GM12878 (cell line): Measurements from ENCODE around the gene HADH. TPM values are rescaled to one million over a fixed set of nuclear protein-coding genes. Genes with fewer than 3 reads are reported as not detected.

Experiments
- ATAC-seq: fragments of 200-7000 bp; cut with Tn5 transposase; 3 replicates; pipeline ENCODE4 v1.9.1; 2020; ENCODE audit warnings: mild to moderate bottlenecking, moderate library complexity
- BruUV-seq: library from RNA; stranded (reverse); fragments of 400-500 nt; replicated peaks from 2 replicates; lab custom pipeline; 2021; lab: Mats Ljungman, UMichigan
- CTCF ChIA-PET: fragments of 300-600 bp; sonication (Branson Sonifier 250); formaldehyde crosslinking; extraction: SDS; loops from one replicate; lab custom pipeline; 2021; ENCODE audit warnings: inconsistent platforms; lab: Yijun Ruan, JAX
- POLR2A ChIA-PET: fragments of 350-600 bp; formaldehyde crosslinking; extraction: SDS; loops from one replicate; lab custom pipeline; 2021; ENCODE audit warnings: inconsistent platforms; lab: Charles Lee
- RAD21 ChIA-PET: fragments of 300-600 bp; sonication (Branson Sonifier 250); formaldehyde crosslinking; loops from one replicate; lab custom pipeline; 2023; ENCODE audit warnings: antibody characterized with exemption; ENCODE audit not compliant: unreplicated experiment; lab: Charles Lee
- SMC1A ChIA-PET: fragments of 300-600 bp; sonication (Branson Sonifier 250); formaldehyde crosslinking; loops from one replicate; lab custom pipeline; 2023; ENCODE audit not compliant: unreplicated experiment, uncharacterized antibody; lab: Charles Lee
- DNase-seq: peaks from one replicate; pipeline ENCODE4 v3.0.0-alpha.2; 2011; ENCODE audit warnings: low read depth, low spot score
- FAIRE-seq: peaks from 3 replicates; lab custom pipeline; 2011; peaks lifted over from hg19 to GRCh38; lab: Jason Lieb, UNC
- H2AFZ ChIP-seq: 2 replicates; pipeline ENCODE4 v1.6.0; 2011; ENCODE audit warnings: low read depth, low read length, control low read depth; ENCODE audit not compliant: control insufficient read depth
- H3K27ac ChIP-seq: 2 replicates; pipeline ENCODE4 v1.5.1; 2011; ENCODE audit warnings: control low read depth; ENCODE audit not compliant: control insufficient read depth, insufficient read depth
- H3K27me3 ChIP-seq, 2 experiments: replicated peaks in 1 of 2; 2 replicates each; pipeline versions ENCODE4 v1.6.0 to v1.6.1; 2011; ENCODE audit warnings: low read length in 1 of 2; ENCODE audit not compliant: control insufficient read depth in 2 of 2, insufficient read depth in 2 of 2
- H3K36me3 ChIP-seq, 2 experiments: 2 replicates each; pipeline ENCODE4 v1.5.1; 2011; ENCODE audit warnings: low read length in 1 of 2; ENCODE audit not compliant: control insufficient read depth in 2 of 2, insufficient read depth in 2 of 2
- H3K4me1 ChIP-seq: 2 replicates; pipeline ENCODE4 v1.6.1; 2011; ENCODE audit warnings: mild to moderate bottlenecking, low read length, moderate library complexity, mixed read lengths; ENCODE audit not compliant: control insufficient read depth, insufficient read depth
- H3K4me2 ChIP-seq: 2 replicates; pipeline ENCODE4 v1.6.0; 2011; ENCODE audit warnings: control low read depth; ENCODE audit not compliant: control insufficient read depth, insufficient read depth
- H3K4me3 ChIP-seq: fragments of 200-600 bp; sonication (generic); 2 replicates; pipeline ENCODE4 v1.5.1; 2016
- H3K79me2 ChIP-seq: 2 replicates; pipeline ENCODE4 v1.6.0; 2011; ENCODE audit warnings: low read length; ENCODE audit not compliant: control insufficient read depth, insufficient read depth
- H3K9ac ChIP-seq: 2 replicates; pipeline ENCODE4 v1.8.0; 2011; ENCODE audit warnings: low read length, control low read depth, mixed read lengths; ENCODE audit not compliant: control insufficient read depth, insufficient read depth
- H3K9me3 ChIP-seq: replicated peaks from 3 replicates; pipeline ENCODE4 v1.5.1; 2011; ENCODE audit warnings: mild to moderate bottlenecking, low read length; ENCODE audit not compliant: control insufficient read depth, insufficient read depth
- H4K20me1 ChIP-seq: 2 replicates; pipeline ENCODE4 v1.6.0; 2011; ENCODE audit not compliant: control insufficient read depth, insufficient read depth
- CHD2 ChIP-seq: IDR thresholded peaks from 2 replicates; pipeline ENCODE4 v1.6.1; 2011; ENCODE audit warnings: low read depth, low read length, improper control_type of control experiment, borderline replicate concordance
- DPF2 ChIP-seq: fragments of 450-650 bp; IDR thresholded peaks from 2 replicates; pipeline ENCODE4 v1.6.1; 2017; ENCODE audit warnings: mild to moderate bottlenecking
- PBX3 ChIP-seq: IDR thresholded peaks from 2 replicates; pipeline ENCODE4 v1.6.1; 2011; ENCODE audit warnings: mild to moderate bottlenecking, low read depth, low read length, moderate library complexity; ENCODE audit not compliant: insufficient replicate concordance
- POLR2AphosphoS2 ChIP-seq: IDR thresholded peaks from 2 replicates; pipeline ENCODE4 v1.6.1; 2011; ENCODE audit warnings: low read depth, mild to moderate bottlenecking, low read length, improper control_type of control experiment, moderate library complexity
- STAT3 ChIP-seq: IDR thresholded peaks from 2 replicates; pipeline ENCODE4 v1.6.1; 2011; ENCODE audit warnings: low read depth, low read length, improper control_type of control experiment
- WGBS: methylation state at CpG from one replicate; pipeline ENCODE4 v1.1.6; 2016; ENCODE audit warnings: low lambda C conversion rate; ENCODE audit not compliant: insufficient replicate concordance, insufficient coverage; ENCODE audit errors: missing lambda C conversion rate; 5-methylcytosine and 5-hydroxymethylcytosine counted together
- in situ Hi-C: fragments of 300-500 bp; cut with MboI; formaldehyde crosslinking; loops from 9 replicates; pipeline ENCODE4 v1.14.3; 2018; ENCODE audit warnings: mixed read lengths
- intact Hi-C: fragments of 100-400 bp; cut with micrococcal nuclease; formaldehyde crosslinking; loops from one replicate; pipeline ENCODE4 v1.14.2; 2022; ENCODE audit not compliant: unreplicated experiment
- polyA plus RNA-seq, 11 experiments: library from polyadenylated mRNA; depleted of rRNA in 4 of 11; unstranded in 6 of 11; stranded (reverse) in 5 of 11; fragments of >200 nt; fragmentation: Nextera tagmentation in 4 of 11; fragmentation: Illumina TruSeq in 1 of 11; extraction: Ambion mirVana in 4 of 11; extraction: Trizol in 1 of 11; gene quantifications; 1 replicate in 1 of 11; 2 replicates in 10 of 11; pipeline versions ENCODE4 v1.2.1 to v1.2.3, GENCODE V29; 2011 to 2016; ENCODE audit warnings: inconsistent platforms in 2 of 11, missing spikeins in 2 of 11, low read depth in 1 of 11
- total RNA-seq, 4 experiments: library from RNA; depleted of rRNA in 3 of 4; stranded (reverse); fragments of >200 nt in 3 of 4; fragmentation: Illumina TruSeq in 1 of 4; extraction: Trizol in 1 of 4; gene quantifications; 2 replicates each; pipeline versions ENCODE4 v1.2.1 to v1.2.3, GENCODE V29; 2013 to 2021

The HADH gene
- total and polyA plus RNA-seq, 10 of the 15 experiments (the other 5 are each of a cell fraction or from before 2014, with no cell fraction given) = 20.3 to 97.9 (median 76.6) TPM

GRCh38 chr4:108048157-108048556, 58.5 kb downstream of the HADH start (continued):
- TF ChIP-seq CHD2 (no peak), PBX3 (no peak), DPF2 (no peak), STAT3 (no peak)

GRCh38 chr4:108048997-108049396, 59.3 kb downstream of the HADH start:
- Histone ChIP-seq H3K79me2 (no peaks in the 10 kb centered on the region), H2AFZ (no peak overlapping the region), H3K4me1 (no peaks in the 10 kb centered on the region), H3K4me3 (no peak overlapping the region), H3K9ac (no peak overlapping the region), H3K36me3 (no peaks in the 10 kb centered on the region), H4K20me1 (no peaks in the 10 kb centered on the region), H3K9me3 (no peaks in the 10 kb centered on the region), H3K27me3 (no peaks in the 10 kb centered on the region), H3K4me2 (no peak overlapping the region), H3K27ac (no peak overlapping the region)
- DNase-seq (no peak), ATAC-seq (no peak), FAIRE-seq (no peak)
- ChIA-PET CTCF (no interaction called here), SMC1A (interaction anchor here (0.5 kb wide), 1 partner anchor 412 kb away, joined by 3 read pairs; no protein-coding TSS in a partner anchor), POLR2A (no interaction called here), RAD21 (no interaction called here)
- in situ Hi-C loops (no loop called here), intact Hi-C loops (no loop called here)
- WGBS = 95% methylated on average over 7 of the region's 7 CpGs
- no TSS peak for BruUV-seq
- TF ChIP-seq POLR2AphosphoS2 = no peak
